DOHH2 (cell line): ENCODE results near the gene CLIC3.

ENCODE experiments used
- H3F3A ChIP-seq: fragments of 200-600 bp; sonication (generic), shearing (Covaris generic); 2 replicates; pipeline ENCODE4 v1.6.0; 2016; ENCODE audit warnings: antibody characterized with exemption, mild to moderate bottlenecking; ENCODE audit not compliant: control insufficient read depth, insufficient read depth
- H3K27ac ChIP-seq: fragments of 200-600 bp; sonication (generic); 2 replicates; pipeline ENCODE4 v1.5.1; 2014; ENCODE audit warnings: low read depth, mild to moderate bottlenecking, low read length, moderate library complexity
- H3K27me3 ChIP-seq: fragments of 200-600 bp; sonication (generic); 2 replicates; pipeline ENCODE4 v1.6.1; 2014; ENCODE audit warnings: mild to moderate bottlenecking, low read length, mixed read lengths; ENCODE audit not compliant: control insufficient read depth
- H3K36me3 ChIP-seq: fragments of 200-600 bp; sonication (generic); 2 replicates; pipeline ENCODE4 v1.6.1; 2014; ENCODE audit warnings: mild to moderate bottlenecking, low read length, moderate library complexity, mixed read lengths; ENCODE audit not compliant: control insufficient read depth
- H3K4me1 ChIP-seq: fragments of 200-600 bp; sonication (generic); 2 replicates; pipeline ENCODE4 v1.6.1; 2014; ENCODE audit warnings: mild to moderate bottlenecking, low read length, mixed read lengths; ENCODE audit not compliant: control insufficient read depth
- H3K4me2 ChIP-seq: fragments of 200-600 bp; sonication (generic); 2 replicates; pipeline ENCODE4 v1.6.0; 2014; ENCODE audit warnings: mild to moderate bottlenecking, low read length, moderate library complexity
- H3K4me3 ChIP-seq: fragments of 200-600 bp; sonication (generic); 2 replicates; pipeline ENCODE4 v1.5.1; 2014; ENCODE audit warnings: mild to moderate bottlenecking, low read length, mixed read lengths
- H3K79me2 ChIP-seq: fragments of 200-600 bp; sonication (generic); 2 replicates; pipeline ENCODE4 v1.6.1; 2014; ENCODE audit warnings: mild to moderate bottlenecking, low read length, mixed read lengths; ENCODE audit not compliant: control insufficient read depth
- H3K9me2 ChIP-seq: fragments of 200-600 bp; sonication (generic); replicated peaks from 2 replicates; pipeline ENCODE4 v1.6.1; 2014; ENCODE audit warnings: mild to moderate bottlenecking, low read length, mixed read lengths; ENCODE audit not compliant: control insufficient read depth
- H3K9me3 ChIP-seq: fragments of 200-600 bp; sonication (generic); 2 replicates; pipeline ENCODE4 v1.6.1; 2014; ENCODE audit warnings: antibody characterized with exemption, low read length, mixed read lengths; ENCODE audit not compliant: control insufficient read depth, insufficient read depth
- H4K20me1 ChIP-seq: fragments of 200-600 bp; sonication (generic); 2 replicates; pipeline ENCODE4 v1.6.0; 2014; ENCODE audit warnings: low read depth, mild to moderate bottlenecking, antibody characterized with exemption, low read length, moderate library complexity; ENCODE audit not compliant: control insufficient read depth, insufficient read depth
- CTCF ChIP-seq: fragments of 200-600 bp; sonication (generic); IDR thresholded peaks from one replicate; pipeline ENCODE4 v1.5.1; 2014; ENCODE audit warnings: antibody characterized with exemption, mild to moderate bottlenecking, low read depth, low read length; ENCODE audit not compliant: poor library complexity, severe bottlenecking
- EZH2phosphoT487 ChIP-seq: fragments of 200-600 bp; sonication (generic); IDR thresholded peaks from 2 replicates; pipeline ENCODE4 v1.6.1; 2017; ENCODE audit warnings: borderline replicate concordance, mild to moderate bottlenecking, antibody characterized with exemption, low read length, moderate library complexity, mixed read lengths

CLIC3 gene

GRCh38 chr9:137016436-137016835, 20.1 kb upstream of the CLIC3 start:
- H4K20me1 ChIP-seq = no peaks in the 10 kb centered on the region
- no peaks in the 10 kb centered on the region for H3K36me3 ChIP-seq
- H3K4me3 ChIP-seq = no peak overlapping the region

GRCh38 chr9:137015976-137016375, 19.6 kb upstream of the CLIC3 start:
- Histone ChIP-seq H3K9me3 (no peaks in the 10 kb centered on the region), H3K4me3 (no peak overlapping the region), H3F3A (no peaks in the 10 kb centered on the region), H3K4me1 (no peaks in the 10 kb centered on the region), H3K27me3 (no peaks in the 10 kb centered on the region), H4K20me1 (no peaks in the 10 kb centered on the region), H3K4me2 (no peak overlapping the region), H3K27ac (no peak overlapping the region), H3K36me3 (no peaks in the 10 kb centered on the region), H3K79me2 (no peaks in the 10 kb centered on the region), H3K9me2 (no peaks in the 10 kb centered on the region)
- TF ChIP-seq EZH2phosphoT487 (no peak), CTCF (no peak)

More at GRCh38 chr9:137016436-137016835, 20.1 kb upstream of the CLIC3 start:
- Histone ChIP-seq H3K9me3 (no peaks in the 10 kb centered on the region), H3F3A (no peaks in the 10 kb centered on the region), H3K4me2 (no peak overlapping the region), H3K4me1 (no peaks in the 10 kb centered on the region), H3K79me2 (no peaks in the 10 kb centered on the region), H3K27me3 (no peaks in the 10 kb centered on the region), H3K27ac (no peak overlapping the region), H3K9me2 (no peaks in the 10 kb centered on the region)
- no peak for TF ChIP-seq CTCF
- TF ChIP-seq EZH2phosphoT487 = no peak

GRCh38 chr9:137015540-137015930, 19.2 kb upstream of the CLIC3 start:
- H3K9me2 ChIP-seq = no peaks in the 10 kb centered on the region
- no peaks in the 10 kb centered on the region for H3K4me1 ChIP-seq
- H3F3A ChIP-seq = no peaks in the 10 kb centered on the region
- TF ChIP-seq CTCF (no peak), EZH2phosphoT487 (no peak)
- H3K4me3 ChIP-seq = no peak overlapping the region
- no peak overlapping the region for H3K27ac ChIP-seq
- H3K36me3 ChIP-seq = no peaks in the 10 kb centered on the region
- H3K4me2 ChIP-seq = no peak overlapping the region
- no peaks in the 10 kb centered on the region for H3K79me2 ChIP-seq
- no peaks in the 10 kb centered on the region for H3K9me3 ChIP-seq
- H3K27me3 ChIP-seq = no peaks in the 10 kb centered on the region
- no peaks in the 10 kb centered on the region for H4K20me1 ChIP-seq
